SK-N-SH (cell line): Measurements from ENCODE around the gene CDR2. TPM values are rescaled to one million over a fixed set of nuclear protein-coding genes. Genes with fewer than 3 reads are reported as not detected.

ENCODE experiments used
- CTCF ChIA-PET: fragments of 300-600, 350-600 bp; formaldehyde crosslinking; extraction: SDS; loops from one replicate; lab custom pipeline; 2021; lab: Yijun Ruan, JAX
- POLR2A ChIA-PET: fragments of 350-600 bp; sonication (Branson Sonifier 250); formaldehyde crosslinking; extraction: SDS; loops from one replicate; lab custom pipeline; 2020; ENCODE audit warnings: antibody characterized with exemption, inconsistent platforms; lab: Yijun Ruan, JAX
- DNase-seq: peaks from one replicate; pipeline ENCODE4 v3.0.0; 2012
- H2AFZ ChIP-seq: fragments of 200-600 bp; sonication (generic); 2 replicates; pipeline ENCODE4 v1.8.1; 2016; ENCODE audit warnings: antibody characterized with exemption, mild to moderate bottlenecking, low read depth
- H3F3A ChIP-seq: fragments of 200-600 bp; sonication (generic); replicated peaks from 2 replicates; pipeline ENCODE3; 2016; ENCODE audit warnings: antibody characterized with exemption, mild to moderate bottlenecking; ENCODE audit not compliant: insufficient read depth
- H3K27ac ChIP-seq, 2 experiments: fragments of 200-500 bp in 1 of 2; fragments of 200-600 bp in 1 of 2; sonication (Bioruptor generic) in 1 of 2; sonication (generic), shearing (Covaris generic) in 1 of 2; 2 replicates each; pipeline versions ENCODE4 v1.5.1 to v1.6.1; 2014 to 2016; ENCODE audit warnings: low read depth in 2 of 2, inconsistent platforms in 1 of 2, low read length in 1 of 2, mild to moderate bottlenecking in 1 of 2, mixed read lengths in 1 of 2
- H3K27me3 ChIP-seq: fragments of 200-600 bp; sonication (generic), shearing (Covaris generic); 2 replicates; pipeline ENCODE4 v1.6.1; 2016; ENCODE audit warnings: mixed run types; ENCODE audit not compliant: insufficient read depth
- H3K36me3 ChIP-seq, 2 experiments: fragments of 200-500 bp in 1 of 2; fragments of 200-600 bp in 1 of 2; sonication (Bioruptor generic) in 1 of 2; sonication (generic) in 1 of 2; replicated peaks in 1 of 2; 2 replicates each; pipeline versions ENCODE3 to v1.5.1; 2014 to 2016; ENCODE audit warnings: low read length in 1 of 2, mild to moderate bottlenecking in 1 of 2; ENCODE audit not compliant: insufficient read depth in 2 of 2, control insufficient read depth in 1 of 2
- H3K4me1 ChIP-seq, 2 experiments: fragments of 200-500 bp in 1 of 2; fragments of 200-600 bp in 1 of 2; sonication (Bioruptor generic) in 1 of 2; sonication (generic), shearing (Covaris generic) in 1 of 2; 2 replicates each; pipeline versions ENCODE4 v1.5.1 to v1.6.1; 2014 to 2016; ENCODE audit warnings: low read depth in 1 of 2, low read length in 1 of 2, mixed run types in 1 of 2; ENCODE audit not compliant: insufficient read depth in 2 of 2, control insufficient read depth in 1 of 2
- H3K4me2 ChIP-seq: fragments of 200-600 bp; sonication (generic), shearing (Covaris generic); 2 replicates; pipeline ENCODE4 v1.6.1; 2017; ENCODE audit warnings: mixed run types
- H3K4me3 ChIP-seq, 2 experiments: fragments of 200-500 bp in 1 of 2; fragments of 200-600 bp in 1 of 2; sonication (Bioruptor generic) in 1 of 2; sonication (generic), shearing (Covaris generic) in 1 of 2; 2 replicates each; pipeline versions ENCODE4 v1.5.1 to v1.8.1; 2014 to 2016; ENCODE audit warnings: low read depth in 2 of 2, inconsistent platforms in 1 of 2, low read length in 1 of 2, mild to moderate bottlenecking in 1 of 2, mixed read lengths in 1 of 2, moderate library complexity in 1 of 2
- H3K79me2 ChIP-seq: fragments of 200-600 bp; sonication (generic); 2 replicates; pipeline ENCODE4 v1.8.1; 2017; ENCODE audit warnings: mild to moderate bottlenecking; ENCODE audit not compliant: insufficient read depth
- H3K9ac ChIP-seq: fragments of 200-600 bp; sonication (generic); 2 replicates; pipeline ENCODE4 v1.6.1; 2017; ENCODE audit warnings: mixed run types
- H3K9me2 ChIP-seq: fragments of 200-600 bp; sonication (generic); 2 replicates; pipeline ENCODE4 v1.6.1; 2017; ENCODE audit warnings: mixed run types
- H3K9me3 ChIP-seq: fragments of 200-600 bp; sonication (generic); 2 replicates; pipeline ENCODE4 v1.6.1; 2017; ENCODE audit warnings: mixed run types, mild to moderate bottlenecking, moderate library complexity
- H4K20me1 ChIP-seq: fragments of 200-600 bp; sonication (generic); 2 replicates; pipeline ENCODE4 v1.6.1; 2017; ENCODE audit warnings: mild to moderate bottlenecking, mixed run types; ENCODE audit not compliant: insufficient read depth
- CHD2 ChIP-seq: fragments of 150-350 bp; IDR thresholded peaks from 2 replicates; pipeline ENCODE4 v1.6.1; 2018; ENCODE audit warnings: low read length; ENCODE audit not compliant: partially characterized antibody
- EZH2phosphoT487 ChIP-seq: fragments of 200-600 bp; sonication (generic); IDR thresholded peaks from 2 replicates; pipeline ENCODE4 v1.6.1; 2017; ENCODE audit warnings: low read depth, mixed run types, mild to moderate bottlenecking, antibody characterized with exemption, moderate library complexity, borderline replicate concordance
- FOXJ3 ChIP-seq: sonication (generic); formaldehyde crosslinking; IDR thresholded peaks from 2 replicates; pipeline ENCODE4 v1.5.1; 2020; ENCODE audit warnings: mild to moderate bottlenecking, missing genetic modification reagents
- GABPA ChIP-seq: IDR thresholded peaks from 2 replicates; pipeline ENCODE4 v1.4.0; 2012; ENCODE audit warnings: low read depth, mild to moderate bottlenecking
- IRF3 ChIP-seq: fragments of 150-350 bp; IDR thresholded peaks from 2 replicates; pipeline ENCODE4 v1.6.1; 2016; ENCODE audit warnings: mild to moderate bottlenecking, low read depth, low read length
- MXI1 ChIP-seq: IDR thresholded peaks from 2 replicates; pipeline ENCODE4 v1.6.1; 2012; ENCODE audit warnings: mild to moderate bottlenecking, low read depth, low read length, improper control_type of control experiment
- NFIC ChIP-seq: IDR thresholded peaks from 2 replicates; pipeline ENCODE4 v1.4.0; 2012; ENCODE audit warnings: borderline replicate concordance
- POLR2AphosphoS5 ChIP-seq: IDR thresholded peaks from 2 replicates; pipeline ENCODE4 v1.6.1; 2012; ENCODE audit warnings: low read depth, low read length
- RCOR1 ChIP-seq: fragments of 150-350 bp; IDR thresholded peaks from 2 replicates; pipeline ENCODE4 v1.6.1; 2017; ENCODE audit warnings: antibody characterized with exemption, low read length
- SMC3 ChIP-seq: IDR thresholded peaks from 2 replicates; pipeline ENCODE4 v1.6.1; 2012; ENCODE audit warnings: low read depth, low read length, improper control_type of control experiment
- TAF1 ChIP-seq: IDR thresholded peaks from 2 replicates; pipeline ENCODE4 v1.6.1; 2012; ENCODE audit warnings: low read depth, mild to moderate bottlenecking, low read length, moderate library complexity, borderline replicate concordance
- TCF12 ChIP-seq: IDR thresholded peaks from 2 replicates; pipeline ENCODE4 v1.4.0; 2012
- USF1 ChIP-seq: IDR thresholded peaks from 2 replicates; pipeline ENCODE4 v1.4.0; 2012; ENCODE audit warnings: low read depth, borderline replicate concordance
- USF2 ChIP-seq: fragments of 150-350 bp; IDR thresholded peaks from 2 replicates; pipeline ENCODE4 v1.6.1; 2017; ENCODE audit warnings: antibody characterized with exemption, low read length, low read depth, borderline replicate concordance
- ZBTB33 ChIP-seq: IDR thresholded peaks from 2 replicates; pipeline ENCODE4 v1.4.0; 2012; ENCODE audit warnings: low read depth, borderline replicate concordance
- WGBS: methylation state at CpG from one replicate; pipeline ENCODE4 v1.1.6; 2017; ENCODE audit warnings: low lambda C conversion rate; 5-methylcytosine and 5-hydroxymethylcytosine counted together
- polyA plus RNA-seq, 3 experiments: library from polyadenylated mRNA; depleted of rRNA; stranded (reverse); fragments of >200 nt; gene quantifications; 2 replicates each; pipeline ENCODE4 v1.2.3, GENCODE V29; 2012

Gene CDR2
- polyA plus RNA-seq, 1 of the 3 experiments (the other 2 are of a cell fraction): 30.3 TPM

- TF ChIP-seq USF2: no peak
- TF ChIP-seq EZH2phosphoT487: no peak
- TF ChIP-seq POLR2AphosphoS5: no peak
- TF ChIP-seq SMC3: no peak
- no peak for TF ChIP-seq TAF1
- no peak for TF ChIP-seq TCF12
- TF ChIP-seq MXI1: no peak
- TF ChIP-seq GABPA: no peak
- no peak for TF ChIP-seq CHD2
- no peak for TF ChIP-seq NFIC
- TF ChIP-seq USF1: no peak
- no peak for TF ChIP-seq FOXJ3 (CRISPR knock-in tag)
- no peak for TF ChIP-seq ZBTB33
- no peak for TF ChIP-seq IRF3
- no peak for TF ChIP-seq RCOR1
- Histone ChIP-seq H3K27me3 (no peaks in the 10 kb centered on the region), H3K9me2 (no peaks in the 10 kb centered on the region), H3K36me3 (peaks cover 5 to 71% of the 10 kb centered on the region in 2 experiments), H3F3A (peaks cover 17% of the 10 kb centered on the region), H3K79me2 (0 out of 2 replicates have a peak, but pooled peaks cover 3% of the 10 kb centered on the region), H3K27ac (no peak overlapping the region), H3K4me3 (no peak overlapping the region), H3K4me1 (peaks cover 0 to 3% of the 10 kb centered on the region in 2 experiments; a peak in 1 of 4 replicates), H3K4me2 (no peak overlapping the region), H4K20me1 (no peaks in the 10 kb centered on the region), H3K9me3 (no peaks in the 10 kb centered on the region), H2AFZ (no peak overlapping the region), H3K9ac (no peak overlapping the region)
- DNase-seq: no peak
- WGBS: 70% methylated on average over 9 of the region's 10 CpGs
- CTCF ChIA-PET: interaction anchor here (1.4 kb wide), 1 partner anchor 10 kb away, joined by 5 read pairs; no protein-coding TSS in a partner anchor
- POLR2A ChIA-PET: no interaction called here
These were observed 46.2 kb downstream of the CDR2 start for GRCh38 chr16:22328081-22328725.
